Astrocyte (in vitro differentiated cells and primary cell): ENCODE measurements around the gene ALKBH2. TPM values are rescaled to one million over a fixed set of nuclear protein-coding genes. Genes with fewer than 3 reads are reported as not detected.

Experiments used
- DNase-seq: peaks from one replicate; pipeline ENCODE4 v3.0.0-alpha.2; 2010; ENCODE audit warnings: low read depth
- FAIRE-seq: peaks from 2 replicates; lab custom pipeline; 2011; peaks lifted over from hg19 to GRCh38; lab: Jason Lieb, UNC
- H2AFZ ChIP-seq: 2 replicates; pipeline ENCODE4 v1.6.0; 2012; ENCODE audit warnings: low read depth, low read length, inconsistent platforms
- H3K27ac ChIP-seq: 2 replicates; pipeline ENCODE4 v1.5.1; 2011; ENCODE audit warnings: low read depth, low read length, inconsistent platforms
- H3K27me3 ChIP-seq: 2 replicates; pipeline ENCODE4 v1.6.0; 2011; ENCODE audit warnings: low read length, inconsistent platforms; ENCODE audit not compliant: insufficient read depth
- H3K36me3 ChIP-seq: 2 replicates; pipeline ENCODE4 v1.5.1; 2011; ENCODE audit warnings: low read length, inconsistent platforms; ENCODE audit not compliant: insufficient read depth
- H3K4me1 ChIP-seq: 2 replicates; pipeline ENCODE4 v1.5.1; 2011; ENCODE audit warnings: low read length, inconsistent platforms; ENCODE audit not compliant: insufficient read depth
- H3K4me2 ChIP-seq: 2 replicates; pipeline ENCODE4 v1.6.0; 2012; ENCODE audit warnings: low read length, inconsistent platforms
- H3K4me3 ChIP-seq: 2 replicates; pipeline ENCODE4 v1.5.1; 2011; ENCODE audit warnings: low read depth, mild to moderate bottlenecking, low read length, inconsistent platforms; ENCODE audit not compliant: insufficient read depth
- H3K79me2 ChIP-seq: 2 replicates; pipeline ENCODE4 v1.6.0; 2012; ENCODE audit warnings: mild to moderate bottlenecking, low read length, inconsistent platforms; ENCODE audit not compliant: insufficient read depth
- H3K9ac ChIP-seq: 2 replicates; pipeline ENCODE4 v1.6.0; 2012; ENCODE audit warnings: mild to moderate bottlenecking, low read length, inconsistent platforms
- H3K9me3 ChIP-seq: 2 replicates; pipeline ENCODE4 v1.5.1; 2012; ENCODE audit warnings: low read depth, mild to moderate bottlenecking, low read length, inconsistent platforms; ENCODE audit not compliant: insufficient read depth
- H4K20me1 ChIP-seq: 2 replicates; pipeline ENCODE4 v1.6.0; 2012; ENCODE audit warnings: low read length, inconsistent platforms; ENCODE audit not compliant: insufficient read depth
- H3K27ac Mint-ChIP-seq: one replicate; pipeline ENCODE4 v1.8.0; 2021; ENCODE audit warnings: mild to moderate bottlenecking, mixed read lengths; ENCODE audit not compliant: unreplicated experiment
- H3K27me3 Mint-ChIP-seq: one replicate; pipeline ENCODE4 v1.8.0; 2021; ENCODE audit warnings: low read depth, mixed read lengths; ENCODE audit not compliant: unreplicated experiment
- H3K36me3 Mint-ChIP-seq: one replicate; pipeline ENCODE4 v1.8.0; 2021; ENCODE audit warnings: low read depth, mixed read lengths; ENCODE audit not compliant: unreplicated experiment
- H3K4me1 Mint-ChIP-seq: one replicate; pipeline ENCODE4 v1.8.0; 2021; ENCODE audit warnings: low read depth, mixed read lengths; ENCODE audit not compliant: unreplicated experiment
- H3K4me3 Mint-ChIP-seq: one replicate; pipeline ENCODE4 v1.8.0; 2021; ENCODE audit warnings: mild to moderate bottlenecking, moderate library complexity, mixed read lengths; ENCODE audit not compliant: unreplicated experiment
- H3K9me3 Mint-ChIP-seq: one replicate; pipeline ENCODE4 v1.8.0; 2021; ENCODE audit warnings: mild to moderate bottlenecking, mixed read lengths; ENCODE audit not compliant: unreplicated experiment
- CTCF ChIP-seq: IDR thresholded peaks from 2 replicates; pipeline ENCODE4 v1.5.1; 2011; ENCODE audit warnings: low read depth, mild to moderate bottlenecking, inconsistent platforms, low read length, moderate library complexity; ENCODE audit not compliant: insufficient read depth
- EZH2 ChIP-seq: IDR thresholded peaks from 2 replicates; pipeline ENCODE4 v1.6.1; 2012; ENCODE audit warnings: mild to moderate bottlenecking, low read length, inconsistent platforms; ENCODE audit not compliant: insufficient read depth
- total RNA-seq: library from RNA; stranded (reverse); gene quantifications from 2 replicates; pipeline ENCODE4 v1.2.1, GENCODE V29; 2021

The ALKBH2 gene
- total RNA-seq, 1 donor from 2014 or later = 5.1 TPM

GRCh38 chr12:109130297-109131153 lies 37.3 kb upstream of the ALKBH2 start:
- H3K4me1 ChIP-seq = no peaks in the 10 kb centered on the region
- Mint-ChIP-seq H3K4me3 (no peak overlapping the region), H3K4me1 (no peaks in the 10 kb centered on the region), H3K36me3 (peaks cover 3% of the 10 kb centered on the region), H3K9me3 (peaks cover 1% of the 10 kb centered on the region), H3K27me3 (peaks cover 34% of the 10 kb centered on the region), H3K27ac (no peak overlapping the region)
- H3K4me2 ChIP-seq = no peak overlapping the region
- no peak overlapping the region for H3K9ac ChIP-seq
- H3K79me2 ChIP-seq = no peaks in the 10 kb centered on the region
- FAIRE-seq (no peak), DNase-seq (no peak)
- H3K27me3 ChIP-seq = no peaks in the 10 kb centered on the region
- H3K4me3 ChIP-seq = no peak overlapping the region
- no peaks in the 10 kb centered on the region for H3K9me3 ChIP-seq
- H3K36me3 ChIP-seq = no peaks in the 10 kb centered on the region
- H4K20me1 ChIP-seq = no peaks in the 10 kb centered on the region
- H3K27ac ChIP-seq = no peak overlapping the region
- no peak for TF ChIP-seq CTCF
- TF ChIP-seq EZH2 = no peak
- H2AFZ ChIP-seq = no peak overlapping the region

DNA sequence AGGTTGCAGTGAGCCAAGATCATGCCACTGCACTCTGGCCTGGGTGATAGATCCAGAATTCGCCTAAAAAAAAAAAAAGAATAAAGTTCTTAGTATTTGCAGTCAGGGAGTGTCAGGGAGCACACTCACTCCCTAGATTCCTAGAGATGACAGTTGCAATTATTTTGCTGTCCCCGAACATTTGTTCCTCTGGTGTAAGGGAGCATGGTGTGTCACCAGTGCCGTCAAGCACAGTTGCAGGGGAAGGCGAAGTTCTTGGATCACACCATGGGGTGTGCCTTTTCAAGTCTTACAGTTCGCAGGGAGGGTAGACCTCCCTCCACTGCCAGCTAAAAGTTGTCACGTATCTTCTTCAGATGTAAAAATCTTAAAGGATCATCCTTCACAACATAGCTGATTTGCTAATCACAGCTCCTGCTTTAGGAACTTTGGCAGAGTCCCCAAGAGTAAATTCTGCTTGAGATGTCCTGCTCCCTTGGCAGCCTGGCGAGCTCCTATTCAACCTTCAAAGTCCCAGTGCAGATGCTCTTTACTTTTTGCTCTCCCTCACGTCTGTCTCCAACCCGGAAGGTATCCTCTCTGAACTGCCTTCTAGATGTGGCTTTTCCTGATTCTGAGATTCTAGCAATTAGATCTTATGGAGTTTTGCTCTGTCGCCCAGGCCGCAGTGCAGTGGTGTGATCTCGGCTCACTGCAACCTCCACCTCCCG lies 34.4 kb upstream of the ALKBH2 start:
- Histone ChIP-seq H3K9me3 (no peaks in the 10 kb centered on the region), H4K20me1 (no peaks in the 10 kb centered on the region), H3K27me3 (no peaks in the 10 kb centered on the region), H3K4me3 (no peak overlapping the region), H3K4me2 (no peak overlapping the region), H3K27ac (no peak overlapping the region), H3K79me2 (no peaks in the 10 kb centered on the region), H3K4me1 (no peaks in the 10 kb centered on the region), H3K36me3 (no peaks in the 10 kb centered on the region), H3K9ac (no peak overlapping the region), H2AFZ (no peak overlapping the region)
- Mint-ChIP-seq H3K4me1 (no peaks in the 10 kb centered on the region), H3K27me3 (peaks cover 29% of the 10 kb centered on the region), H3K4me3 (no peak overlapping the region), H3K36me3 (peaks cover 3% of the 10 kb centered on the region), H3K27ac (no peak overlapping the region), H3K9me3 (no peaks in the 10 kb centered on the region)
- FAIRE-seq (no peak), DNase-seq (no peak)
- TF ChIP-seq EZH2 = no peak
- TF ChIP-seq CTCF = no peak
